GM03348 (cell line): Measurements from ENCODE around the gene PLXNA2.
A peak's percentile ranks its signal among the peaks of the same experiment; 100 is the strongest.

ENCODE experiments used
- DNase-seq: peaks from one replicate; pipeline ENCODE4 v3.0.0; 2012; ENCODE audit warnings: low spot score

PLXNA2 gene

GRCh38 chr1:208161656-208162375 is 82.4 kb downstream of the PLXNA2 start:
- DNase-seq = peak; percentile 59

GRCh38 chr1:208161005-208161404 is 83.2 kb downstream of the PLXNA2 start:
- DNase-seq = no peak

- no peak for DNase-seq
Observed at GRCh38 chr1:208160259-208160819, 83.8 kb downstream of the PLXNA2 start.

GRCh38 chr1:208159555-208160258 is 84.5 kb downstream of the PLXNA2 start:
- DNase-seq = peak; percentile 85

DNA sequence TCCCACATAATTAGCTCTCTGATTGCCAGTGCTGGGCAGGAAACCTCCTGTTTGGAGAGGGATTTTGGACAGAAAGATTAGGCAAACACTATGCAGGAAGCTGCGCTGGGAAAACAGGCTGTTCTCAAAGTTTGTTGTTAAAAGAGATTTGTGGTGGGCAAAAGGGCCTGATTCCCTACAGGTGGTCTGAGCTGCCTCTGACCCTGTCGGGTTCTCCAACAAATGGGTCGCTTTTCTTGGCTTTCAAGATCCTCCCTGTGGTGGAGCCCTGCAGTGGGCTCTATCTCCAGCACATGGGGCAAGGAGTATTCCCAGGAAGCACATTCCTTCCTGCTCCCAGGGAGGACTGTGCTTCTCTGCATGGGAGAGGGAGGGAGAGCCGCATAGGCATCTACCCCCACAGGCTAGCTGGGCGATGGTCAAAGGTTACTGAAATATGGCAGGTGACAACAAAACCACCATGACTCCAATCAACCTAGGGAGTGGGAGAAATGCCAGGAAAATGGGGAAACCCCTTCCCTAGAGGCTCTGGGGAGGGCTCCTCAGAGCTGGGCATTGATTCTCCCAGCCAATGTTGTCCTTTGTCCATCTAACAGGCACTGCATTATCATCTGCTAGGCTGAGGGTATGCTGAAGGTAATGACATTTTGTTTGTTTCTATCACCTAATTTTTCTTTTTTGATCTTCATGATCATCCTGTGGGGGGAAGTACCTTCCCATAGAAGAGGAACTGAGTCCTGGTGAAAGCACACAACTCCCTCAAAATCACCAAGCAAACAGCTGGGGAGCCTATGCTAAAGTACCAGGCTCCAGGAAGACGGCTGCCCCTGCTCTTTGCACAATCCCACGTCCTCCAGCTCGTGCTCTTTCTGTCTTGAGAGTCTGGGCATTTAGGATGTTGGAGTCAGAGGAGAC is 85.3 kb downstream of the PLXNA2 start:
- DNase-seq = no peak

DNA sequence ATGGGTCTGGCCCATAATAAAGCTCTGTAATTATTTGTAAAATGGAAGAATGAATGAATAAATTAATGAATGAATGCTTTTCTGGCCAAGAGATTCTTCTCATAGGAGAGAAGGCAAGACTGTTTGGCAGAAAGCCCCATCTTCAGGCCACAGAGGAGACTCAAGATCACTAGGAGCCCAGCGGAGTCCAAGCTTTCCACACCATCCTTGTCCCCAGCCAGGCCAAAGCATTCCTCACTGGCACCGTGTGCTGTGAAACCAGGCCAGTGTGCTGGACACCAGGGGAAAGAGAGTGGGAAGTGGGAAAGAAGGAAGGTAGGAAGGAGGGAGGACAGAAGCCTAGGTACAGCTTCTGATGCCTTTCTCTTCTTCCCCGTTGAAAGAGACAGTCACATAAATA is 86.4 kb downstream of the PLXNA2 start:
- no peak for DNase-seq

- DNase-seq = no peak
Observed at GRCh38 chr1:208156741-208157140, 87.4 kb downstream of the PLXNA2 start.

GRCh38 chr1:208156310-208156709 is 87.9 kb downstream of the PLXNA2 start:
- no peak for DNase-seq

- no peak for DNase-seq
Observed at GRCh38 chr1:208154679-208155642, 89.2 kb downstream of the PLXNA2 start.

DNA sequence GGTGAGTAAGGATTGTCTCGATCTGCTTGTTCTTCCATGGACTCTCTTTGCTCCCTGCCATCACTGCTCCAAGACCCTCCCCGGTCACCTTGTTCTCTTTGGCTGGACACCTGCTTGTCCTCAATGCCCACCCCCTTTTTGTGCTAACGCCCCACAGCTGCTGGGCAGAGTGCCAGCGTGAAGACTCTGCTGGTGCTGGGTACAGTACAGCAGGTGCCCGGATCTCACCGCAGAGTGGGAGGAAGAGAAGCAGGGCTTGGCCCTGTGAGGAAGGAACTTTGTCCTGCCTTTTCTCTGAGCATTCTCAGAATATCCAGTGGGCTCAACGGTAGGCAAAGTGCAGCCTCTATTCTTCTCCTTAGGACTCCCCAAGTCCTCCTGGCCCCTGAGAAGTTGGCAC is 90.1 kb downstream of the PLXNA2 start:
- no peak for DNase-seq

DNA sequence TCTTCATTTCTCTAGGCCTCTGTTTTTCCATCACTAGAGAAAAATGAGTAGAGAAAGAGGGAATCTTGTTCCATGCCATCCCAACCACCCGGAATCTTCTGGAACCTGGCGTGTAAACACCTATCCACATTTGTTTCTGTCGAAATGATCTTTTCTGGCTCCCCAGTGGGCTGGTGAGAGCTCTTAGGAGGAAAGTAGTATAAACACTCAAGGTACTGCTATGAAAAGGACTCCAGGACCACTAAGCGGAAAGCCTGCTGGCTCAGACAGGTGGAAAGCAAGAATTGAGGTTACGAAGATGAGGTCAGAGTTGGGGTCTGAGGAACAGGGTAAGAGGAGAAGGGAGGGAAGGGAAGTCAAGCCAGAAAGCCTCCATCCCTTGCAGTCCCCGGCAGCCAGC is 90.8 kb downstream of the PLXNA2 start:
- DNase-seq = no peak

GRCh38 chr1:208151728-208152598 is 92.2 kb downstream of the PLXNA2 start:
- DNase-seq = no peak

- DNase-seq = no peak
Observed at GRCh38 chr1:208150833-208151458, 93.2 kb downstream of the PLXNA2 start.

GRCh38 chr1:208149776-208150514 is 94.2 kb downstream of the PLXNA2 start:
- DNase-seq = no peak

GRCh38 chr1:208149213-208149612 is 95.0 kb downstream of the PLXNA2 start:
- DNase-seq = no peak

DNA sequence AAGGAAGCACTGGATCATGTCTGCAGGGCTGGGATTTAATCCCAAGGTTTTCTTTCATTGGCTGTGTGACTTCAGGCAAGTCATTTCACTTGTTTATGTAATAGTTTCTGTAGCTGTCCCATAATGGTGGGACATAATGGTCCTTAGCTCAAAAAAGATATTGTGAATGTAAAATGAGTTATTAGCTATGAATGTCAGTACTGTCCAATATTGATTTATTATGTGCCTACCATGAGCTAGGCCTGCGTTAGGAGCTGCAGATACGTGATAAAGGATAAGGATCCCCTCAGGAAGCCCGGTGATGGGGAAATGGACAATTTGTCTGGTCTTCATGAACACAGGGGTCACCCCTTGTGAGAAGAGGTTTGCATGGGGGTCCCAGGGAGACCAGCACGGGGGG is 95.8 kb downstream of the PLXNA2 start:
- DNase-seq = no peak

DNA sequence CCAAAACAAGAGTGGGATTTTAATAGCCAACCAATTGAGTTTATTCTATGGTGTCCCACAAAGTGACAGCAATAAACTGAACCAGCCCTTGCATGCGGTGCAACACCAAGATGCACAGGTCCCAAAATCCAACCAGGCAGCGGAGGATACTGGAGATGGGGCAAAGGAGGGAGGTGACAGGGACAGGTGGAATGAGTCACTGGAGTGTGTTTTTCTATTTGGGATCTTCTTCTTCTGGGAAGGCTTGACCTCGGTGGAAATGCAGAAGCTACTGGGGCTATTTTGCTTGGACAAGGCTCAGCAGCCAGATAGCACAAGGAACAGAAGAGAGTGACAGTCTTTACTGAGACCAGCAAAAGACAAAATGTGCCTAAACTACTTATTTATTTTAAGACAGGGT is 97.5 kb downstream of the PLXNA2 start:
- no peak for DNase-seq

GRCh38 chr1:208145167-208145566 is 99.0 kb downstream of the PLXNA2 start:
- DNase-seq = no peak
